OCI-LY7 (cell line): ENCODE data around the gene GRAP2.

ENCODE experiments used
- CTCF ChIP-seq: fragments of 200-600 bp; sonication (generic); conservative IDR thresholded peaks from 2 replicates; pipeline ENCODE4 v1.5.1; 2014; ENCODE audit warnings: mild to moderate bottlenecking, antibody characterized with exemption, low read length, moderate library complexity, mixed read lengths
- EZH2phosphoT487 ChIP-seq: fragments of 200-600 bp; sonication (generic); IDR thresholded peaks from 2 replicates; pipeline ENCODE4 v1.6.1; 2018; ENCODE audit warnings: low read depth, borderline replicate concordance, mild to moderate bottlenecking, mixed run types, antibody characterized with exemption, low read length, moderate library complexity, mixed read lengths

GRCh38 chr22:39994041-39994565 lies 93.2 kb downstream of the GRAP2 start:
- no peak for TF ChIP-seq CTCF
- TF ChIP-seq EZH2phosphoT487: no peak
